ENCODE data around the gene HERC2.
"Not testable (repeated sequence)": the region's sequence is repeated elsewhere in the genome, so short reads cannot be mapped to it uniquely, and the experiment has no call there.

HERC2 gene

GRCh38 chr15:28322129-28322588 is at the start of gene HERC2:
Gene HERC2 (minus strand): TSS chr15:28322179. CDS start chr15:28321433, 746 bp downstream.
- DNase-seq = not testable (repeated sequence)

- DNase-seq = not testable (repeated sequence)
These were observed 43.5 kb upstream of the HERC2 start for GRCh38 chr15:28365502-28365901.

- DNase-seq = not testable (repeated sequence)
These were observed 36.0 kb upstream of the HERC2 start, which contains the start of gene GOLGA6L24 for GRCh38 chr15:28357984-28358383. Gene GOLGA6L24 (minus strand): TSS chr15:28358084. CDS start chr15:28358023, 61 bp downstream.

GRCh38 chr15:28321358-28322078 is 461 bp downstream of the HERC2 start:
- not testable (repeated sequence) for DNase-seq

GRCh38 chr15:28319725-28320124 is 2.3 kb downstream of the HERC2 start:
- DNase-seq = not testable (repeated sequence)

- DNase-seq = not testable (repeated sequence)
These were observed 3.2 kb downstream of the HERC2 start for GRCh38 chr15:28318828-28319227.

- not testable (repeated sequence) for DNase-seq
These were observed 3.9 kb downstream of the HERC2 start for GRCh38 chr15:28318122-28318521.

- DNase-seq = not testable (repeated sequence)
These were observed 5.0 kb downstream of the HERC2 start for GRCh38 chr15:28316958-28317357.

- DNase-seq = not testable (repeated sequence)
These were observed 11.5 kb downstream of the HERC2 start for GRCh38 chr15:28310454-28310853.

GRCh38 chr15:28308718-28309117 is 13.3 kb downstream of the HERC2 start:
- DNase-seq = not testable (repeated sequence)

- not testable (repeated sequence) for DNase-seq
These were observed 16.3 kb downstream of the HERC2 start for GRCh38 chr15:28305700-28306099.

GRCh38 chr15:28297434-28297833 is 24.5 kb downstream of the HERC2 start:
- not testable (repeated sequence) for DNase-seq

- not testable (repeated sequence) for DNase-seq
These were observed 25.2 kb downstream of the HERC2 start for GRCh38 chr15:28296814-28297213.

- DNase-seq = not testable (repeated sequence)
These were observed 26.9 kb downstream of the HERC2 start for GRCh38 chr15:28295009-28295563.

GRCh38 chr15:28294560-28294959 is 27.4 kb downstream of the HERC2 start:
- not testable (repeated sequence) for DNase-seq

- DNase-seq = no peak
These were observed 32.1 kb downstream of the HERC2 start for GRCh38 chr15:28289694-28290463.

GRCh38 chr15:28288830-28289693 is 32.9 kb downstream of the HERC2 start:
- not testable (repeated sequence) for DNase-seq

- DNase-seq = not testable (repeated sequence)
These were observed 35.3 kb downstream of the HERC2 start for GRCh38 chr15:28286659-28287058.

GRCh38 chr15:28286031-28286430 is 35.9 kb downstream of the HERC2 start:
- no peak for DNase-seq

GRCh38 chr15:28281876-28282275 is 40.1 kb downstream of the HERC2 start:
- DNase-seq = no peak

GRCh38 chr15:28274635-28275034 is 47.3 kb downstream of the HERC2 start:
- DNase-seq = no peak

- no peak for DNase-seq
These were observed 47.9 kb downstream of the HERC2 start for GRCh38 chr15:28273873-28274610.
